A549 (cell line): ENCODE data around the gene CPAMD8.

Source experiments
- CHD2 ChIP-seq: fragments of 150-350 bp; IDR thresholded peaks from 2 replicates; pipeline ENCODE4 v1.6.1; 2014; ENCODE audit warnings: low read length; ENCODE audit not compliant: partially characterized antibody
- CTCF ChIP-seq: fragments of >200 bp; sonication (Bioruptor Twin); formaldehyde crosslinking; IDR thresholded peaks from 3 replicates; pipeline ENCODE4 v1.5.1; 2016
- ESRRA ChIP-seq: fragments of 150-350 bp; IDR thresholded peaks from 2 replicates; pipeline ENCODE4 v1.6.1; 2014; ENCODE audit warnings: mild to moderate bottlenecking, low read length, borderline replicate concordance
- GATA3 ChIP-seq: IDR thresholded peaks from 2 replicates; pipeline ENCODE4 v1.6.1; 2012; ENCODE audit warnings: borderline replicate concordance
- HDAC2 ChIP-seq: fragments of 200-600 bp; sonication (generic); IDR thresholded peaks from 2 replicates; pipeline ENCODE4 v1.6.1; 2016
- HOXA7 ChIP-seq: fragments of 250-450 bp; sonication (Bioruptor Pico); IDR thresholded peaks from 2 replicates; pipeline ENCODE4 v1.5.0; 2020; ENCODE audit warnings: mild to moderate bottlenecking, moderate library complexity
- HOXB5 ChIP-seq: fragments of 250-450 bp; sonication (Bioruptor Pico); IDR thresholded peaks from 2 replicates; pipeline ENCODE4 v1.5.0; 2020; ENCODE audit warnings: mild to moderate bottlenecking, moderate library complexity
- KDM5A ChIP-seq: fragments of 200-600 bp; sonication (generic); IDR thresholded peaks from 2 replicates; pipeline ENCODE4 v1.6.1; 2016; ENCODE audit warnings: antibody characterized with exemption, mild to moderate bottlenecking
- MAX ChIP-seq: IDR thresholded peaks from 2 replicates; pipeline ENCODE4 v1.6.1; 2012
- MAZ ChIP-seq: fragments of 150-350 bp; IDR thresholded peaks from 2 replicates; pipeline ENCODE4 v1.6.1; 2014; ENCODE audit warnings: antibody characterized with exemption, low read depth, low read length, borderline replicate concordance
- MYC ChIP-seq: IDR thresholded peaks from 2 replicates; pipeline ENCODE4 v1.6.1; 2012; ENCODE audit warnings: mild to moderate bottlenecking, inconsistent platforms, low read length, improper control_type of control experiment, borderline replicate concordance
- POLR2A ChIP-seq: IDR thresholded peaks from 2 replicates; pipeline ENCODE4 v1.6.1; 2012; ENCODE audit warnings: mild to moderate bottlenecking, low read length
- REST ChIP-seq: fragments of 200-600 bp; sonication (generic); IDR thresholded peaks from 2 replicates; pipeline ENCODE4 v1.6.1; 2016; ENCODE audit warnings: antibody characterized with exemption, mild to moderate bottlenecking, moderate library complexity
- RFX5 ChIP-seq: fragments of 450-650 bp; IDR thresholded peaks from 2 replicates; pipeline ENCODE4 v1.7.1; 2014; ENCODE audit warnings: antibody characterized with exemption, mild to moderate bottlenecking, moderate library complexity

- no peak for TF ChIP-seq HOXB5 (CRISPR knock-in tag)
- no peak for TF ChIP-seq CTCF
- no peak for TF ChIP-seq HOXA7 (CRISPR knock-in tag)
- TF ChIP-seq REST: no peak
- TF ChIP-seq RFX5: no peak
- no peak for TF ChIP-seq POLR2A
- TF ChIP-seq MAX: no peak
- no peak for TF ChIP-seq HDAC2
- no peak for TF ChIP-seq GATA3
- TF ChIP-seq CHD2: no peak
- no peak for TF ChIP-seq MYC
- no peak for TF ChIP-seq ESRRA
- no peak for TF ChIP-seq MAZ
- no peak for TF ChIP-seq KDM5A
These were observed 55.8 kb downstream of the CPAMD8 start for GRCh38 chr19:16970821-16971220.
